ENCODE measurements around the gene HAP1. TPM values are rescaled to one million over a fixed set of nuclear protein-coding genes. Genes with fewer than 3 reads are reported as not detected.

Gene HAP1
- polyA plus RNA-seq, 12 donors, result 0.03 to 0.23 (median 0.07) TPM; not detected in 3

Other genes starting within 250 kb of the HAP1 start
- gene KRT36, start 244.7 kb downstream of the HAP1 start, polyA plus RNA-seq (ENCODE audit: insufficient read length in 12 of 12), result under 1 TPM in 1 of 12 donors, not detected in 11; 0.23 TPM
- gene KRT13, start 229.0 kb downstream of the HAP1 start, polyA plus RNA-seq (ENCODE audit: insufficient read length in 12 of 12), result 100 to 1,000 TPM in 3 of 12 donors, 1 to 10 TPM in 2, under 1 TPM in 1, not detected in 6; 0.63 to 746 (median 70.1) TPM
- gene KRT15, start 215.8 kb downstream of the HAP1 start, polyA plus RNA-seq (ENCODE audit: insufficient read length in 12 of 12), result 100 to 1,000 TPM in 1 of 12 donors, 10 to 100 TPM in 2, 1 to 10 TPM in 2, under 1 TPM in 2, not detected in 5; 0.13 to 365 (median 3.4) TPM
- 100 to 1,000 TPM in 1 of 12 donors, 10 to 100 TPM in 3, 1 to 10 TPM in 3, under 1 TPM in 4, not detected in 1; 0.34 to 178 (median 1.4) TPM for gene KRT19, start 206.3 kb downstream of the HAP1 start, polyA plus RNA-seq (ENCODE audit: insufficient read length in 12 of 12)
- gene KRT9, start 162.6 kb downstream of the HAP1 start, polyA plus RNA-seq (ENCODE audit: insufficient read length in 12 of 12), result under 1 TPM in 2 of 12 donors, not detected in 10; 0.17 to 0.44 TPM
- 100 to 1,000 TPM in 1 of 12 donors, 10 to 100 TPM in 2, 1 to 10 TPM in 2, under 1 TPM in 3, not detected in 4; 0.18 to 229 (median 2.1) TPM for gene KRT14, start 147.7 kb downstream of the HAP1 start, polyA plus RNA-seq (ENCODE audit: insufficient read length in 12 of 12)
- gene KRT16, start 121.9 kb downstream of the HAP1 start, polyA plus RNA-seq (ENCODE audit: insufficient read length in 12 of 12), result 1 to 10 TPM in 2 of 12 donors, under 1 TPM in 1, not detected in 9; 0.90 to 3.9 (median 1.5) TPM
- gene KRT17, start 110.1 kb downstream of the HAP1 start, polyA plus RNA-seq (ENCODE audit: insufficient read length in 12 of 12), result 1,000 to 10,000 TPM in 1 of 12 donors, 100 to 1,000 TPM in 2, 1 to 10 TPM in 2, under 1 TPM in 5, not detected in 2; 0.33 to 1,262 (median 2.2) TPM
- 100 to 1,000 TPM in 11 of 12 donors, not detected in 1; 538 to 938 (median 792) TPM for gene EIF1, start 45.8 kb downstream of the HAP1 start, polyA plus RNA-seq (ENCODE audit: insufficient read length in 12 of 12)
- not detected for gene GAST, start 22.3 kb downstream of the HAP1 start, polyA plus RNA-seq (ENCODE audit: insufficient read length in 12 of 12)
- gene JUP, start 52.1 kb upstream of the HAP1 start, polyA plus RNA-seq (ENCODE audit: insufficient read length in 12 of 12), result 100 to 1,000 TPM in 1 of 12 donors, 10 to 100 TPM in 10, not detected in 1; 22.8 to 204 (median 36.5) TPM
- 10 to 100 TPM in 11 of 12 donors, not detected in 1; 31.4 to 49.8 (median 35.8) TPM for gene P3H4, start 77.3 kb upstream of the HAP1 start, polyA plus RNA-seq (ENCODE audit: insufficient read length in 12 of 12)
- gene FKBP10, start 78.4 kb upstream of the HAP1 start, polyA plus RNA-seq (ENCODE audit: insufficient read length in 12 of 12), result 100 to 1,000 TPM in 9 of 12 donors, 10 to 100 TPM in 2, not detected in 1; 88.2 to 164 (median 124) TPM
- gene NT5C3B, start 101.6 kb upstream of the HAP1 start, polyA plus RNA-seq (ENCODE audit: insufficient read length in 12 of 12), result 10 to 100 TPM in 11 of 12 donors, not detected in 1; 30.4 to 68.2 (median 44.9) TPM
- under 1 TPM in 7 of 12 donors, not detected in 5; 0.12 to 0.48 (median 0.28) TPM for gene KLHL10, start 103.2 kb upstream of the HAP1 start, polyA plus RNA-seq (ENCODE audit: insufficient read length in 12 of 12)
- gene KLHL11, start 130.8 kb upstream of the HAP1 start, polyA plus RNA-seq (ENCODE audit: insufficient read length in 12 of 12), result 1 to 10 TPM in 11 of 12 donors, not detected in 1; 4.7 to 8.1 (median 6.3) TPM
- gene ACLY, start 184.3 kb upstream of the HAP1 start, polyA plus RNA-seq (ENCODE audit: insufficient read length in 12 of 12), result 10 to 100 TPM in 11 of 12 donors, not detected in 1; 43.2 to 72.6 (median 52.8) TPM
- 1 to 10 TPM in 4 of 12 donors, under 1 TPM in 6, not detected in 2; 0.49 to 1.5 (median 0.82) TPM for gene ODAD4, start 196.0 kb upstream of the HAP1 start, polyA plus RNA-seq (ENCODE audit: insufficient read length in 12 of 12)
- 10 to 100 TPM in 11 of 12 donors, not detected in 1; 30.9 to 69.5 (median 42.6) TPM for gene CNP, start 232.2 kb upstream of the HAP1 start, polyA plus RNA-seq (ENCODE audit: insufficient read length in 12 of 12)

Measured in muscle of arm (tissue), 12 donors.